ENCODE results near the gene TNFAIP8. TPM values are rescaled to one million over a fixed set of nuclear protein-coding genes. Genes with fewer than 3 reads are reported as not detected.

The TNFAIP8 gene
- total RNA-seq, 1 experiment from 2014 or later: 7.3 TPM

GRCh38 chr5:119445544-119445943 is 89.7 kb downstream of the TNFAIP8 start:
- Histone ChIP-seq H3K4ac (ENCODE audit: low read depth, low read length) (no peak overlapping the region), H3T11ph (ENCODE audit: low read length) (no peak overlapping the region), H3K27ac (ENCODE audit: insufficient read length, low read depth, low read length) (no peak overlapping the region), H3K18ac (ENCODE audit: insufficient read length, low read depth, low read length) (no peak overlapping the region), H2BK12ac (ENCODE audit: insufficient read length, low read depth, low read length) (no peak overlapping the region), H3K79me2 (ENCODE audit: insufficient read depth, low read length) (no peaks in the 10 kb centered on the region), H3K23ac (ENCODE audit: insufficient read length, low read depth, low read length) (no peak overlapping the region), H3K4me2 (ENCODE audit: insufficient read depth, insufficient read length, low read length) (no peak overlapping the region), H4K8ac (replicated peaks; ENCODE audit: insufficient read length, low read depth, low read length) (no peak overlapping the region), H2AFZ (ENCODE audit: low read length) (no peak overlapping the region), H4K5ac (ENCODE audit: insufficient read length, low read depth, low read length) (no peak overlapping the region), H3K9me3 (ENCODE audit: control insufficient read depth, low read depth, low read length) (peaks cover 7% of the 10 kb centered on the region), H2AK5ac (ENCODE audit: insufficient read length, low read length) (no peak overlapping the region), H2BK15ac (ENCODE audit: low read depth, low read length) (no peak overlapping the region), H3K9ac (ENCODE audit: extremely low read depth, insufficient read length, low read length) (no peak overlapping the region), H3K79me1 (ENCODE audit: insufficient read depth, low read depth, low read length, poor library complexity, severe bottlenecking) (no peaks in the 10 kb centered on the region), H4K91ac (ENCODE audit: insufficient read length, low read depth, low read length) (no peak overlapping the region), H2BK120ac (ENCODE audit: low read depth, low read length, poor library complexity, severe bottlenecking) (no peak overlapping the region), H2BK5ac (ENCODE audit: insufficient read length, low read length) (no peak overlapping the region), H3K23me2 (ENCODE audit: insufficient read length, low read depth, low read length, poor library complexity, severe bottlenecking) (no peaks in the 10 kb centered on the region), H4K20me1 (ENCODE audit: control insufficient read depth, insufficient read depth, insufficient read length) (no peaks in the 10 kb centered on the region), H3K27me3 (ENCODE audit: insufficient read depth, low read length) (no peaks in the 10 kb centered on the region), H3K4me1 (ENCODE audit: insufficient read depth, low read length) (no peaks in the 10 kb centered on the region), H3K14ac (ENCODE audit: insufficient read depth, low read length) (no peak overlapping the region), H3K56ac (ENCODE audit: insufficient read length, low read depth, low read length) (no peak overlapping the region), H2BK20ac (ENCODE audit: low read depth, low read length, poor library complexity, severe bottlenecking) (no peak overlapping the region)
- Mint-ChIP-seq H3K4me3 (no peak overlapping the region), H3K27ac (0 out of 7 replicates have a peak overlapping the region, but pooled peaks of 2 of the 3 experiments have one; percentile 6 to 13), H3K27me3 (ENCODE audit: low read depth) (no peaks in the 10 kb centered on the region; the same call in none of the 2 replicates), H3K36me3 (ENCODE audit: insufficient read depth in 1 of 3, low read depth in 3 of 3) (peaks cover 12 to 19% (median 16%) of the 10 kb centered on the region in 3 experiments), H3K9me3 (peaks cover 22 to 30% of the 10 kb centered on the region in 2 experiments), H3K4me1 (peaks cover 9% of the 10 kb centered on the region in 2 experiments)
- peak; percentile 65 for DNase-seq
- no CpG with 5 or more reads among the region's 13 CpGs for WGBS (ENCODE audit: extremely low coverage, insufficient read length, low lambda C conversion rate)
- TF ChIP-seq CTCF (conservative IDR thresholded peaks at IDR 0.05): no peak

Other genes with a start within 250 kb of the TNFAIP8 start
- gene HSD17B4, start 96.5 kb downstream of the TNFAIP8 start, total RNA-seq (2021): 269 and 326 TPM in 2 replicates

Data from H9 (cell line).